ENCODE data around the gene MTUS2.
A peak's percentile ranks its signal among the peaks of the same experiment; 100 is the strongest.
"Not testable (repeated sequence)": the region's sequence is repeated elsewhere in the genome, so short reads cannot be mapped to it uniquely, and the experiment has no call there.

MTUS2 gene

GRCh38 chr13:29319451-29319850, 499.3 kb downstream of the MTUS2 start:
- no peak for DNase-seq (ENCODE audit: low read depth)

- no peak for DNase-seq (ENCODE audit: low read depth)
These were observed 503.8 kb downstream of the MTUS2 start for GRCh38 chr13:29323954-29324353.

GRCh38 chr13:29324601-29325000, 504.5 kb downstream of the MTUS2 start:
- no peak for DNase-seq (ENCODE audit: low read depth)

- DNase-seq (ENCODE audit: low read depth): no peak
These were observed 508.4 kb downstream of the MTUS2 start for GRCh38 chr13:29328501-29328900.

- no peak for DNase-seq (ENCODE audit: low read depth)
These were observed 516.2 kb downstream of the MTUS2 start for GRCh38 chr13:29336356-29336755.

GRCh38 chr13:29339386-29340272, 519.5 kb downstream of the MTUS2 start:
- DNase-seq (ENCODE audit: low read depth): no peak

- DNase-seq (ENCODE audit: low read depth): not testable (repeated sequence)
These were observed 525.9 kb downstream of the MTUS2 start for GRCh38 chr13:29345860-29346582.

GRCh38 chr13:29355029-29355428, 534.9 kb downstream of the MTUS2 start:
- DNase-seq (ENCODE audit: low read depth): no peak

- no peak for DNase-seq (ENCODE audit: low read depth)
These were observed 539.0 kb downstream of the MTUS2 start for GRCh38 chr13:29359181-29359580.

GRCh38 chr13:29361716-29362115, 541.6 kb downstream of the MTUS2 start:
- no peak for DNase-seq (ENCODE audit: low read depth)

- DNase-seq (ENCODE audit: low read depth): peak; percentile 18
These were observed 542.9 kb downstream of the MTUS2 start for GRCh38 chr13:29362849-29363604.

GRCh38 chr13:29369060-29369743, 549.1 kb downstream of the MTUS2 start:
- DNase-seq (ENCODE audit: low read depth): peak; percentile 6

GRCh38 chr13:29379281-29379680, 559.1 kb downstream of the MTUS2 start:
- no peak for DNase-seq (ENCODE audit: low read depth)

- no peak for DNase-seq (ENCODE audit: low read depth)
These were observed 559.7 kb downstream of the MTUS2 start for GRCh38 chr13:29379865-29380264.

GRCh38 chr13:29382021-29382420, 561.9 kb downstream of the MTUS2 start:
- no peak for DNase-seq (ENCODE audit: low read depth)

GRCh38 chr13:29383476-29383875, 563.3 kb downstream of the MTUS2 start:
- DNase-seq (ENCODE audit: low read depth): no peak

- no peak for DNase-seq (ENCODE audit: low read depth)
These were observed 564.3 kb downstream of the MTUS2 start for GRCh38 chr13:29384466-29384865.

GRCh38 chr13:29384871-29385270, 564.7 kb downstream of the MTUS2 start:
- DNase-seq (ENCODE audit: low read depth): no peak

- DNase-seq (ENCODE audit: low read depth): no peak
These were observed 566.1 kb downstream of the MTUS2 start for GRCh38 chr13:29386246-29386645.

GRCh38 chr13:29390598-29390997, 570.5 kb downstream of the MTUS2 start:
- not testable (repeated sequence) for DNase-seq (ENCODE audit: low read depth)

- DNase-seq (ENCODE audit: low read depth): no peak
These were observed 576.3 kb downstream of the MTUS2 start for GRCh38 chr13:29396446-29396845.

GRCh38 chr13:29397265-29397664, 577.1 kb downstream of the MTUS2 start:
- no peak for DNase-seq (ENCODE audit: low read depth)
